HG03064 (cell line): Measurements from ENCODE around the gene RAD17.
"Not testable (repeated sequence)": the region's sequence is repeated elsewhere in the genome, so short reads cannot be mapped to it uniquely, and the experiment has no call there.

Experiments
- ATAC-seq: cut with Tn5 transposase; IDR thresholded peaks from one replicate; pipeline ENCODE4 v1.9.1; 2021; ENCODE audit warnings: low read depth; ENCODE audit not compliant: unreplicated experiment

Gene RAD17

DNA sequence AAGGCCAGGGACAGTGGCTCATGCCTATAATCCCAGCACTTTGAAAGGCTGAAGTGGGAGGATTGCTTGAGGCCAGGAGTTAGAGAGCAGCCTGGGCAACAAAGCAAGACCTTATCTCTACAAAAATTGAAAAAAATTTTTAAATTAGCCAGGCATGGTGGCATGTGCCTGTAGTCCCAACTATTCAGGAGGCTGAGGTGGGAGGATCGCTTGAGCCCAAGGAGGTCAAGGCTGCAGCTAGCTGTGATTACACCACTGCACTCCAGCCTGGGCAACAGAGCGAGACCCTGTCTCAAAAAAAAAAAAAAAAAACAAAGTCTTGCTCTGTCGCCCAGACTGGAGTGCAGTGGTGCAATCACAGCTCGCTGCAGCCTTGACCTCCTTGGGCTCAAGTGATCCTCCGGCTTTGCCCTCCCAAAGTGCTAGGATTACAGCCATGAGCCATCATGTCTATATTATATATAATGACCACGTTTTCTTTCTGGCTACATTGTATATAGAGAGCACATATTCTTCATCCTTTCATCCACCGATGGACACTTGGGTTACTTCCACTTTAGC, 85.9 kb downstream of the RAD17 start:
- ATAC-seq, result not testable (repeated sequence)

DNA sequence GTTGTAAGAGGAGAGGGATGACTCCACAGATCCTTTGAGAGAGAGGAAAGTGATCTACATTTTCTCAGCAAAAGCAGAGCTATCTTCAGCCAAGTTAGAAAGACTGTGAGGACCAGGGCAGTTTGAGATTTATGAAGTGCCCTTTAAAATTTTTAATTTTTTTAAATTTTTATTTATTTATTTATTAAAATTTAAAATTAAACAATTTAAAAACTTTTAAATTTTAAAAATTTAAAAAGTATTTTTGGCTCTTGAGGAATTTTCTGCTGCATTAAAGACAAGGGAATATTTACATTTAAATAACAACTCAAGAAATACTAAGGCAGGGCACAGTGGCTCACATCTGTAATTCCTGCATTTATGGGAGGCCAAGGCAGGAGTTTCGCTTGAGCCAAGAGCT, 92.6 kb downstream of the RAD17 start:
- ATAC-seq, result no peak
